Endothelial cell of umbilical vein (primary cell): ENCODE data around the gene HERC5. TPM values are rescaled to one million over a fixed set of nuclear protein-coding genes. Genes with fewer than 3 reads are reported as not detected.

Source experiments
- BruUV-seq: library from RNA; stranded (reverse); fragments of 400-500 nt; replicated peaks from 2 replicates; lab custom pipeline; 2021; lab: Mats Ljungman, UMichigan
- CTCF ChIA-PET: fragments of 300-600, 350-600 bp; sonication (Branson Sonifier 250); formaldehyde crosslinking; loops from one replicate; lab custom pipeline; 2021; ENCODE audit warnings: antibody characterized with exemption, inconsistent platforms; lab: Charles Lee
- POLR2A ChIA-PET: fragments of 300-600, 350-600 bp; sonication (Branson Sonifier 250); formaldehyde crosslinking; loops from one replicate; lab custom pipeline; 2021; ENCODE audit warnings: antibody characterized with exemption, inconsistent platforms; lab: Charles Lee
- DNase-seq: peaks from one replicate; pipeline ENCODE4 v3.0.0-alpha.2; 2011; ENCODE audit warnings: low read depth, low spot score
- FAIRE-seq: peaks from 2 replicates; lab custom pipeline; 2011; peaks lifted over from hg19 to GRCh38; lab: Jason Lieb, UNC
- H2AFZ ChIP-seq: 2 replicates; pipeline ENCODE4 v1.6.0; 2012; ENCODE audit warnings: low read depth, low read length, control low read depth, inconsistent platforms
- H3K27ac ChIP-seq: 2 replicates; pipeline ENCODE4 v1.5.1; 2011; ENCODE audit warnings: low read depth, mild to moderate bottlenecking, control low read depth, low read length, moderate library complexity; ENCODE audit not compliant: insufficient read depth
- H3K27me3 ChIP-seq, 2 experiments: 2 replicates each; pipeline versions ENCODE4 v1.6.0 to v1.6.1; 2011; ENCODE audit warnings: low read length in 2 of 2, mixed read lengths in 1 of 2; ENCODE audit not compliant: control insufficient read depth in 2 of 2, insufficient read depth in 2 of 2
- H3K36me3 ChIP-seq, 2 experiments: 2 replicates in 1 of 2; 3 replicates in 1 of 2; pipeline ENCODE4 v1.5.1; 2011; ENCODE audit warnings: low read length in 2 of 2, mild to moderate bottlenecking in 1 of 2, moderate library complexity in 1 of 2; ENCODE audit not compliant: control insufficient read depth in 2 of 2, insufficient read depth in 2 of 2; ENCODE audit errors: extremely low read depth in 1 of 2
- H3K4me1 ChIP-seq: 3 replicates; pipeline ENCODE4 v1.5.1; 2011; ENCODE audit warnings: mild to moderate bottlenecking, low read length; ENCODE audit not compliant: control insufficient read depth, insufficient read depth; ENCODE audit errors: extremely low read depth
- H3K4me2 ChIP-seq: 2 replicates; pipeline ENCODE4 v1.6.1; 2011; ENCODE audit warnings: low read length, control low read depth, mixed read lengths; ENCODE audit not compliant: insufficient read depth
- H3K4me3 ChIP-seq, 3 experiments: fragments of 200-600 bp in 1 of 3; sonication (generic), shearing (Covaris generic) in 1 of 3; replicated peaks in 1 of 3; 2 replicates each; pipeline ENCODE4 v1.5.1; 2011 to 2016; ENCODE audit warnings: control low read depth in 3 of 3, low read length in 3 of 3, mild to moderate bottlenecking in 2 of 3, inconsistent platforms in 1 of 3, low read depth in 1 of 3, moderate library complexity in 1 of 3; ENCODE audit not compliant: insufficient read depth in 1 of 3
- H3K79me2 ChIP-seq: 2 replicates; pipeline ENCODE4 v1.6.0; 2012; ENCODE audit warnings: low read length, inconsistent platforms; ENCODE audit not compliant: control insufficient read depth, insufficient read depth
- H3K9ac ChIP-seq: replicated peaks from 2 replicates; pipeline ENCODE3; 2011; ENCODE audit warnings: low read length, control low read depth; ENCODE audit not compliant: insufficient read depth; ENCODE audit errors: extremely low read depth
- H3K9me1 ChIP-seq: replicated peaks from 3 replicates; pipeline ENCODE4 v1.6.0; 2011; ENCODE audit warnings: mild to moderate bottlenecking, low read length; ENCODE audit not compliant: control insufficient read depth, insufficient read depth; ENCODE audit errors: extremely low read depth
- H3K9me3 ChIP-seq: replicated peaks from 2 replicates; pipeline ENCODE4 v1.5.1; 2012; ENCODE audit warnings: low read length, inconsistent platforms; ENCODE audit not compliant: control insufficient read depth, insufficient read depth
- H4K20me1 ChIP-seq: replicated peaks from 2 replicates; pipeline ENCODE3; 2011; ENCODE audit warnings: mild to moderate bottlenecking, low read length; ENCODE audit not compliant: control insufficient read depth, insufficient read depth; ENCODE audit errors: extremely low read depth
- EZH2 ChIP-seq: IDR thresholded peaks from 2 replicates; pipeline ENCODE4 v1.6.1; 2012; ENCODE audit warnings: borderline replicate concordance, low read depth, mild to moderate bottlenecking, moderate library complexity, low read length, inconsistent platforms; ENCODE audit not compliant: severe bottlenecking
- FOS ChIP-seq: IDR thresholded peaks from 2 replicates; pipeline ENCODE4 v1.6.1; 2011; ENCODE audit warnings: mild to moderate bottlenecking, low read length, moderate library complexity, borderline replicate concordance; ENCODE audit not compliant: insufficient read depth
- GATA2 ChIP-seq: IDR thresholded peaks from 2 replicates; pipeline ENCODE4 v1.7.0; 2011; ENCODE audit warnings: low read depth, mild to moderate bottlenecking, moderate library complexity, mixed read lengths, low read length; ENCODE audit not compliant: insufficient read length, insufficient read depth
- JUN ChIP-seq: IDR thresholded peaks from 2 replicates; pipeline ENCODE4 v1.6.1; 2011; ENCODE audit warnings: borderline replicate concordance, low read depth; ENCODE audit not compliant: insufficient read length, insufficient read depth
- MYC ChIP-seq: IDR thresholded peaks from one replicate; pipeline ENCODE4 v1.6.1; 2011; ENCODE audit warnings: mild to moderate bottlenecking, low read depth, low read length
- POLR2A ChIP-seq: IDR thresholded peaks from 2 replicates; pipeline ENCODE4 v1.6.1; 2012; ENCODE audit warnings: low read depth, mild to moderate bottlenecking, control low read depth, low read length
- POLR2AphosphoS5 ChIP-seq: IDR thresholded peaks from 2 replicates; pipeline ENCODE4 v1.6.1; 2012; ENCODE audit warnings: low read depth, mild to moderate bottlenecking, control low read depth, low read length, moderate library complexity; ENCODE audit not compliant: insufficient read depth
- dilution Hi-C: fragments of 300-500 bp; cut with MboI; formaldehyde crosslinking; loops from one replicate; pipeline ENCODE4 v1.15.0; 2019; ENCODE audit warnings: low sequenced_read_pairs; ENCODE audit not compliant: extremely low pct_ligation_motif_present
- intact Hi-C: fragments of 100-400 bp; cut with micrococcal nuclease; formaldehyde crosslinking; loops from one replicate; pipeline ENCODE4 v1.10.0; 2022
- polyA plus RNA-seq, 4 experiments: library from polyadenylated mRNA; depleted of rRNA in 3 of 4; stranded (reverse) in 3 of 4; unstranded in 1 of 4; fragments of >200 nt; gene quantifications; 2 replicates each; pipeline versions ENCODE4 v1.2.1 to v1.2.3, GENCODE V29; 2011 to 2012; ENCODE audit warnings: missing spikeins in 1 of 4
- total RNA-seq: library from RNA; stranded (reverse); gene quantifications from 2 replicates; pipeline ENCODE4 v1.2.3, GENCODE V29; 2021
- TF ChIP-seq, protein P1 (sequence below), 2 donors: IDR thresholded peaks; 1 replicate in 1 of 2; 2 replicates in 1 of 2; pipeline ENCODE4 v1.5.1; 2011; ENCODE audit warnings: low read length in 2 of 2, mild to moderate bottlenecking in 2 of 2, moderate library complexity in 2 of 2, control low read depth in 1 of 2, inconsistent platforms in 1 of 2, low read depth in 1 of 2; ENCODE audit not compliant: insufficient read depth in 1 of 2; ENCODE audit errors: extremely low read depth in 1 of 2
- TF ChIP-seq, protein P2 (sequence below): IDR thresholded peaks from 2 replicates; pipeline ENCODE4 v1.6.1; 2011; ENCODE audit not compliant: insufficient read depth, insufficient read length

HERC5 gene
- total and polyA plus RNA-seq, 2 donors (not counting 3 experiments of a cell fraction or from before 2014, with no cell fraction given) = 0.19 to 0.91 TPM

DNA sequence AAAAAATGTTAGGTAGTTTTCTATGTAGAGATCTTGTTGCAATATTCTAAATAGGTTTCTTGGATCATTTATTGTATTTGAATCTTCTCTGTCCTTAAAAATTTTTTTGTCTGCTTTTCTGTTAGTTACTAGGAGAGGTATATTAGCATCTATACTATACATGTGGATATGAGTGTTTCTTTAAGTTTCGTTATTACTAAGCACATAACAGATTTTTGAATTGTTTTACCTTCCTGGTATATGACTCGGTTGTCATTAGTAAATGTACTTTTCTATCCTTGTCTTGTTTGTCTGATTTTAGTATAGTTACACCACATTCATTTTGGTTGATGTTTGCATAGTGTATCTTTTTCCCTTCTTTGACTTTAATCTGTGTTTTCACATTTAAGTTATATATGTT lies 46.4 kb downstream of the HERC5 start:
- Histone ChIP-seq H3K27me3 (no peaks in the 10 kb centered on the region), H3K9me3 (no peaks in the 10 kb centered on the region)
- no peak for DNase-seq

More for the DNA sequence above, 46.4 kb downstream of the HERC5 start:
- dilution Hi-C loops = no loop called here
- Histone ChIP-seq H3K9me1 (no peaks in the 10 kb centered on the region), H3K79me2 (no peaks in the 10 kb centered on the region), H3K9ac (no peak overlapping the region), H3K27ac (no peak overlapping the region), H3K4me2 (no peak overlapping the region), H2AFZ (no peak overlapping the region), H4K20me1 (no peaks in the 10 kb centered on the region), H3K36me3 (no peaks in the 10 kb centered on the region), H3K4me1 (no peaks in the 10 kb centered on the region), H3K4me3 (no peak overlapping the region)
- BruUV-seq = no TSS peak
- TF ChIP-seq POLR2AphosphoS5 = no peak
- TF ChIP-seq, protein P1, sequence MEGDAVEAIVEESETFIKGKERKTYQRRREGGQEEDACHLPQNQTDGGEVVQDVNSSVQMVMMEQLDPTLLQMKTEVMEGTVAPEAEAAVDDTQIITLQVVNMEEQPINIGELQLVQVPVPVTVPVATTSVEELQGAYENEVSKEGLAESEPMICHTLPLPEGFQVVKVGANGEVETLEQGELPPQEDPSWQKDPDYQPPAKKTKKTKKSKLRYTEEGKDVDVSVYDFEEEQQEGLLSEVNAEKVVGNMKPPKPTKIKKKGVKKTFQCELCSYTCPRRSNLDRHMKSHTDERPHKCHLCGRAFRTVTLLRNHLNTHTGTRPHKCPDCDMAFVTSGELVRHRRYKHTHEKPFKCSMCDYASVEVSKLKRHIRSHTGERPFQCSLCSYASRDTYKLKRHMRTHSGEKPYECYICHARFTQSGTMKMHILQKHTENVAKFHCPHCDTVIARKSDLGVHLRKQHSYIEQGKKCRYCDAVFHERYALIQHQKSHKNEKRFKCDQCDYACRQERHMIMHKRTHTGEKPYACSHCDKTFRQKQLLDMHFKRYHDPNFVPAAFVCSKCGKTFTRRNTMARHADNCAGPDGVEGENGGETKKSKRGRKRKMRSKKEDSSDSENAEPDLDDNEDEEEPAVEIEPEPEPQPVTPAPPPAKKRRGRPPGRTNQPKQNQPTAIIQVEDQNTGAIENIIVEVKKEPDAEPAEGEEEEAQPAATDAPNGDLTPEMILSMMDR (IDR thresholded peaks at IDR 0.05; ENCODE audit: extremely low read depth in 1 of 2, insufficient read depth in 1 of 2, low read depth in 1 of 2, low read length in 2 of 2) = no peak
- TF ChIP-seq FOS = no peak
- no peak for TF ChIP-seq POLR2A
- TF ChIP-seq JUN = no peak
- TF ChIP-seq EZH2 = no peak
- no peak for TF ChIP-seq MYC
- TF ChIP-seq, protein P2, sequence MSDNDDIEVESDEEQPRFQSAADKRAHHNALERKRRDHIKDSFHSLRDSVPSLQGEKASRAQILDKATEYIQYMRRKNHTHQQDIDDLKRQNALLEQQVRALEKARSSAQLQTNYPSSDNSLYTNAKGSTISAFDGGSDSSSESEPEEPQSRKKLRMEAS = no peak
- no peak for TF ChIP-seq GATA2
- ChIA-PET CTCF (no interaction called here), POLR2A (no interaction called here)
- intact Hi-C loops = no loop called here
- no peak for FAIRE-seq
